Glomerular endothelial cell (primary cell): ENCODE data around the gene PHAX. TPM values are rescaled to one million over a fixed set of nuclear protein-coding genes. Genes with fewer than 3 reads are reported as not detected.
"Not testable (repeated sequence)": the region's sequence is repeated elsewhere in the genome, so short reads cannot be mapped to it uniquely, and the experiment has no call there.

Experiments used
- DNase-seq: peaks from one replicate; pipeline ENCODE4 v3.0.0-alpha.2; 2011; ENCODE audit warnings: low read depth, low spot score; ENCODE audit errors: extremely low read depth
- total RNA-seq: library from RNA; depleted of rRNA; stranded (reverse); fragments of >200 nt; gene quantifications from 2 replicates; pipeline ENCODE4 v1.2.3, GENCODE V29; 2015

PHAX gene
- total RNA-seq, 1 donor from 2014 or later = 43.6 TPM

DNA sequence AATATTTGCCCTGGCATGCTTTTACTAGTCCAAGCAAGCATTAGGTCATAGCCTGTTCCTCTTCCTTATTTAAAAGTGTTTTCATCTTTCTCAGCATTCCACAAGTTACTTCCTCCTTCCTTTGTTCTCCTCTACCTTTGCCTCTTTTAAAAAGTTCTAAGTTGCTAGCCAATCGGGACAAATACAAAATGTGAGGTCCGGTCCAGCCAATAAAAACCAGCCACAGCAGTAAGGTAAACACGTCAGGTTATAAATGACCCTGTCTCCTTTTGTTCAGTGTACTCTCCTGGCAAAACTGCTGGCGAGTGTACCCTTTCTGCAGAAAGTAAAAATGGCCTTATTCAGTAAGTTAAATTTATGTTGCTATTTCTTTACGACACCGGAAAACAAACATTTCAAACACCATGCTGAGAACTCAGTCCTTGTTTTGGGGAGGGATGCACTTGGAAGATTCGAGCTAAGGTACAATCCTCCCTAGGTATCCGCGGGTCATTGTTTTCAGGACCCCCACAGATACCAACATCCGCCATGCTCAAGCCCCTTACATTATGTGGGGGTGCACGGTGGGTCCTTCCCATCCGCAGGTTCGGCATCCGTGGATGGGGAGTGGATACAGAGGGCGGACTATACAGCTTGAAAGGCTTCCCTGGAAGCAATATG, 646 bp upstream of the PHAX start:
- DNase-seq = not testable (repeated sequence)

DNA sequence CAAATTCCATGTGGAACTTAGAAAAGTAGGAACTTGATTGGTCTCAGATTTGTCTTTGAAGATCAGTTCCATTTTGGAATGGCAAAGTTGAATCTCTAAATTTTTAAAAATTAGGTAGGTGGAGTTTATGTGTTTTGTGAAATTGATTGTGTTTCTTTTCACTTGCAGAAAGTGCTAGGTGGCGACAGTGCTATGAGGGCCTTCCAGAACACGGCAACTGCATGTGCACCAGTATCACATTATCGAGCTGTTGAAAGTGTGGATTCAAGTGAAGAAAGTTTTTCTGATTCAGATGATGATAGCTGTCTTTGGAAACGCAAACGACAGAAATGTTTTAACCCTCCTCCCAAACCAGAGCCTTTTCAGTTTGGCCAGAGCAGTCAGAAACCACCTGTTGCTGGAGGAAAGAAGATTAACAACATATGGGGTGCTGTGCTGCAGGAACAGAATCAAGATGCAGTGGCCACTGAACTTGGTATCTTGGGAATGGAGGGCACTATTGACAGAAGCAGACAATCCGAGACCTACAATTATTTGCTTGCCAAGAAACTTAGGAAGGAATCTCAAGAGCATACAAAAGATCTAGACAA, 2.8 kb downstream of the PHAX start:
- no peak for DNase-seq

- DNase-seq = no peak
These were observed 4.8 kb downstream of the PHAX start for GRCh38 chr5:126605525-126605924.

DNA sequence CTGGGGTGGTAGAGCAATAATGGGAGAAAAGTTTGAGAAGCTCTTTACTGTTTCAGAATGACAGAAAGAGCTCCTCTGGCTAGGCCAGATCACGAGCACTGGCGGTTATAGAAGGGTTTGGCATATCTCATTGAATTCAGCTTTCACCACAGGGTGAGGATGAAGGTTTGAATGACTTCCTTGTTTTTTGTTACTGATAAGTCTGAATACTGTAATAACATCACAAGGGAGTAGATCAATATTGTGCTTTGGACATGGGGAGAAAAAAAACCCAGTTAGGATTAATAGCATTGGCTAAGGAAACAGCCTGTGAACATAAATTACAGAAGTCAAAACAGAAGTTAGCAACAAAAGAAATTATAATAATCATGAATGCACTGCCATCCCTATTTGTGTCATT, 9.4 kb downstream of the PHAX start:
- no peak for DNase-seq

DNA sequence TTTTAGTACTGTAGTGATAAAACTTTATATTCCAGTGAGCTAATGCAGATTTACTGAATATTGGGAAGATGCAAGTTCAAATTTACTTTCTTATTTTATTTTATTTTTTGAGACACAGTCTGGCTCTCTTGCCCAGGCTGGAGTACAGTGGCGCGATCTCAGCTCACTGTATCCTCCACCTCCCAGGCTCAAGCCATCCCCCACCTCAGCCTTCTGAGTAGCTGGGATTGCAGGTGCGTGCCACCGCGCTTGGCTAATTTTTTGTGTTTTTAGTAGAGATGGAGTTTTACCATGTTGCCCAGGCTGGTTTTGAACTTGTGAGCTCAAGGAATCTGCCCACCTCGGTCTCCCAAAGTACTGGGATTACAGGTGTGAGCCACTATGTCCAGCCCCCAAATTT, 9.9 kb downstream of the PHAX start:
- DNase-seq = no peak

DNA sequence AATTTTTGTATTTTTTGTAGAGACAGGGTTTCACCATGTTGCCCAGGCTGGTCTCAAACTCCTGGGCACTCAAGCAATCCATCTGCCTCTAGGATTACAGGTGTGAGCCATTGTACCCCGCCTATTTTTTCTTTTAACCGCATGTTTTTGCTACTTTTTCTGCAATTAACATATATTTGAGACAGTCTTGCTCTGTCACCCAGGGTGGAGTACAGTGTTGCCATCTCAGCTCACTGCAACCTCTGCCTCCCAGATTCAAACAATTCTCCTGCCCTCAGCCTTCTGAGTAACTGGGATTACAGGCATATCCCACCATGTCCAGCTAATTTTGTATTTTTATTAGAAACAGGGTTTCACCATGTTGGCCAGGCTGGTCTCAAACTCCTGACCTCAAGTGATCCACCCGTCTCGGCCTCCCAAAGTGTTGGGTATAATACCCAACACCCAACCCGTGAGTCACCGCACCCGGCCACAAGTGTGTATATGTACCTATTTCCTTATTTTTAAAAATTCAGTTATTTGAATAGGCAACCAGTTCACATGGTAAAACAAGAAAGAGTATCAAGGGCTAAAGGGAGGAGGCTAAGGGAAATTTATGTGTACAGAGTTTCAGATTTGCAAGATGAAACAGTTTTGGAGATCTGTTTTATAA, 13.3 kb downstream of the PHAX start:
- no peak for DNase-seq

DNA sequence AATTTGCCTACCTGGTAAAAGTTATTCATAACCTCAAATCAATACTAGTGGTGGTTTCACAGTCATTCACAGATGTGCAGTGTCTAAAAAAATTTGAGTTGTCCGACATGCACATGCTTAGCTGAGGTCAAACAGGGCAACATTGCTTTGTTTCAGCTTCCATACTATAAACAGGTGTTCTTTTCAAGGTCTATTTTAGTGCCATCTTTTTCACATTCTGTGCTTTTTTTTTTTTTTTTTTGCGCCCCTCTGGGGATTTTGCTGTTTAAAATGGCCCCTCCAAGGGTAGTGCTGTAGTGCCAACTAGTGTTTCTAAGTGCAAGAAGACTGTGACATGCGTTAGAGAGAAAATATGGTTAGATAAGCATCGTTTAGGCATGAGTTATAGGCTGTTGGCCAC, 14.5 kb downstream of the PHAX start:
- DNase-seq = no peak

DNA sequence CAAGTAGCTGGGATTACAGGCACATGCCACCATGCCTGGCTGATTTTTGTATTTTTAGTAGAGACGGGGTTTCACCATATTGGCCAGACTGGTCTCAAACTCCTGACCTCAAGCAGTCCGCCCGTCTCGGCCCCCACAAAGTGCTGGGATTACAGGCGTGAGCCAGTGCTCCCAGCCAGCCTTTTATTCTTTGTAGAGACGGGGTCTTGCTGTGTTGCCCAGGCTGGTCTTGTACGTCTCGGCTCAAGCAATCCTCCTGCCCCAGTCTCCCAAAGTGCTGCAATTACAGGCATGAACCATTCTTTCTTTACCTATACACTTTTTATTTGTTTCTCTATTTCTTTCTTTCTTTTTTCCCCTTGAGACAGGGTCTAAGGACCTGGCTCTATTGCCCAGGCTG, 16.9 kb downstream of the PHAX start:
- DNase-seq = not testable (repeated sequence)

DNA sequence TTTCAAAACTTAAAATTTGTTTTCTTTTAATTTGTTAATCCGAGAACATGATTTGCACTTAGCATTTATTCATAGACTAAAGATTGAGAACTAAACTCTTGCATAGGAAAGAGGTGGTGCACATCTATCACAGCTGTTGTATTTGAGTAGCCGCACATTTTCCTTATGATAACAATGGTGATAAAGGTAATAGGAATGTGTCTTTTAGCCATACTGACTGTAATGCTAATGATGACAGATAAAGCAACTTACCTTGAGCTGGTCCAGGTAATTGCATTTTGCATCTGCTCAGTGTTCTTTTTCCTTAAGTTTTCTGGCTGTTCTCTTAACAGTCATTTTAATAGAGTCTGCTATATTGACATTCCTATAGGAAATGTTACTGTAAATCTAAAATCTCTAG, 19.0 kb downstream of the PHAX start:
- DNase-seq = no peak

DNA sequence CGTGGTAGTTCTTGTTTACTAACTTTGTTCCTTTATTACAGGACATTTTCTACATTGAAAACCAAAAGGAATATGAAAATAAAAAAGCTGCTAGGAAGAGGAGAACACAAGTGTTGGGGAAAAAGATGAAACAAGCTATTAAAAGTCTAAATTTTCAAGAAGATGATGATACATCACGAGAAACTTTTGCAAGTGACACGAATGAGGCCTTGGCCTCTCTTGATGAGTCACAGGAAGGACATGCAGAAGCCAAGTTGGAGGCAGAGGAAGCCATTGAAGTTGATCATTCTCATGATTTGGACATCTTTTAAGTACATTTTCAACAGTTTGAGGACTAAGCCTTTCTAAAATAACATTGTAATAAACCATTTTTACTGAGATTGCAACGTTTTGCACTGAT, 23.8 kb downstream of the PHAX start:
- DNase-seq = no peak

DNA sequence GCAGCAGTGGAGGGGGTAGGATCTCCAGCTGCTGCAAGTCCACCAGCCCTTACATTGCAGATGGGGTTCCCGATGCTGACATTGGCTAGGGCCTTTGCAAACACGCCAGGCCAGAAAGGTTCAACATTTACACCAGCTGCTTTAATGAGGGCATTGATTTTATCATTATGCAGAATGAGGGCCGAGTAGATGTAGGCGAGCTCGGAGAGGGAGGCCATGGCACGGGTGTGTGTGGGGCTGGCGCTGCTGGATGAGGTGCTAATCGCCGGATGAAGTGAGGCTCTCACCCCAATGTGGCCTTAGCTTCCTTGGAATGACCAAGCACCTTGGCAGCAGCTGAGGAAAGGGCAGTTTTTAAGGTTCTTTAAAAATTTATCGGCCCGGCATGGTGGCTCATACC, 27.4 kb downstream of the PHAX start:
- DNase-seq = no peak

DNA sequence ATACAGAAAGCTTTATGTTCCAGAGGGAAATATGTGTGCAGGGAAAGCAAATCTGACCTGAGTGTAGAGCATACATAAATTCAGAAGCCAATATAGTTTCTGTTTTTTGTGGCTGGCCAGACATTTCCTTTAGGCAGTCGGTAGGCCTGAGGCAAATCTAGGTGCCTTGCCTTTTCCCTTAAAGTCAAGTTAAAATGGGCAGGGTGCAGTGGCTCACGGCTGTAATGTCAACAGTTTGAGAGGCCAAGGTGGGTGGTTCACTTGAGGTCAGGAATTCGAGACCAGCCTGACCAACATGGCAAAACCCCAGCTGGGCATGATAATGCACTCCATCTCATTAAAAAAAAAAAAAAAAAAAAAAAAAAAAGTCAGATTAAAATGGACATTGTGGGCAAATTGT, 31.2 kb downstream of the PHAX start:
- no peak for DNase-seq

GRCh38 chr5:126633552-126633951, 32.8 kb downstream of the PHAX start:
- no peak for DNase-seq

DNA sequence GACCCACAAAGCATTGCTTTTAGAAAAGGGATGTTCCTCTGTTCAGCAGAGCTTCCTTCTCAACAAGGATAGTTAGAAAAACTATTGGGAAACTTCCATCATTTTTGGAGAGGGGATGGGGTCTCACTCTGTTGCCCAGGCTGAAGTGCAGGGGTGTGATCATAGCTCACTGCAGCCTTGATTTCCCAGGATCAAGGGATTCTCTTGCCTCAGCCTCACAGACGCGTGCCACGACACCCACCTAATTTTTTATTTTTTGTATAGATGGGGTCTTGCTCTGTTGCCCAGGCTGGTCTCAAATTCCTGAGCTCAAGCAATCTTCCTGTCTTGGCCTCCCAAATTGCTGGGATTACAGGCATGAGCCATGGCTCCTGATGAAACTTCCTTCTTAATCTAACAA, 34.8 kb downstream of the PHAX start:
- DNase-seq = no peak

DNA sequence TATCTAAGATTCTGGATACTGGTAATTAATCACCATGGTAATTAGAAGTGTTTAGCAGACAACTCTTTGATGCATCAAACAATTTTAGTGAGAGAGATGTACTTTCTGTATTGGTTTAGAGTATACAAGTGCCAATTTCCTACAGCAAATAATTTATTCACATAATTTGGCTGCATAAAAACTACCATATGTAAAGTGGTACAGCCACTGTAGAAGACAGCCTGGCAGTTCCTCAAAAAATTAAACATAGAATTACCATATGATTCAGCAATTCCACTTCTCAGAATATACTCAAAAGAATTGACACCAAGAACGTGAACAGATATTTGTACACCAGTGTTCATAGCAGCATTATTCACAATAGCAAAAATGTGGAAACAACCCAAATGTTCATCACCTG, 36.2 kb downstream of the PHAX start:
- no peak for DNase-seq

DNA sequence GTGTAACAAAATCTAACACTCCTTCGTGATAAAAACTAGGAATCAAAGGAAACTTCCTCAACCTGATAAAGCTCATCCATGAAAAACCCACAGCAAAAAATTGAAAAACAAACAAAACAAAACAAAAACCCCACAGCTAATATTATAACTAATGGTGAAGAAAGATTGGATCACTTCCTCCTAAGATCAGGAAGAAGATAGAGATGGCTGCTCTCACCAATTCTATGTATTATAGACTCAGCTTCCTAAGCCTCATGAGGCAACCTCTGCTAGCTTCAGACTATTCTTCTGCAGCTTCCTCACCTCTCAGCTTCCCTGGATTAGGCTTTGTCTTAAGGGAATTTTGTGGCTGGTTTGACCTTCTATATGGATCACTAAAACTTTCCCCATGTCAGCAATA, 40.1 kb downstream of the PHAX start:
- no peak for DNase-seq

- no peak for DNase-seq
These were observed 40.6 kb downstream of the PHAX start for GRCh38 chr5:126641387-126641786.

DNA sequence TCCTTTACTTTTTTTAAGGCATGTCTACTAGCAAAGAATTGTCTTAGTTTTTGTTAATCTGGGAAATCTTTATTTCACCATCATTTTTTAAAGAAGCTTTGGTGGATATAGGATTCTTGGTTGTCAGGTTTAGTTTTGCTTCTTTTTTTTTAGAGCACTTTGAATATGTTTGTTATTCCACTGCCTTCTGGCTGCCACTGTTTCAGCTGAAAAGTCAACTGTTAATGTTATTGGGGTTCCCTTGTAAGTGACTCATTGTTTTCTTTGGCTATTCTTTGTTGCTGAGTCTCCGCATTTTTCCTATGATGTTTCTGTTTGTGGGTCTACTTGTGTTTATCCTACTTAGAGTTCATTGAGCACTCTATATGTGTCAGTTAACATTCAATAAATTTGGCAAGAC, 44.4 kb downstream of the PHAX start:
- DNase-seq = no peak

DNA sequence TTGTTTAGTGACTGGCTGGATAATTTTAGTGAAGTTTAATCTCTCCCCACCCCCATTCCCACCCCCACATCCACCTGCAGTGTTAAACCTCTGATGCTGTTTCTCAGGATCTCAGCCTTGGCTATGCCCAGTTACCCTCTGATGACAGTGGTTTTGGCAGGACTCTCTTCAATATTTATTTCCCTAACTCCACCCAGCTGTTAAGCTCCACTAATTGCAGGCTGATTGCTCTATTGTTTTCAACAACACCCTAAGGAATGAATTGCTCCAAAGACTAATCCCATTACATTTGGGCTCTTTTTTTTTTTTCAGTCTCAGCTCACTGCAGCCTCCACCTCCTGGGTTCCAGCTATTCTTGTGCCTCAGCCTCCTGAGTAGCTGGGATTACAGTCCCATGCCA, 46.3 kb downstream of the PHAX start:
- DNase-seq = no peak

GRCh38 chr5:126648471-126648870, 47.7 kb downstream of the PHAX start:
- no peak for DNase-seq

GRCh38 chr5:126649057-126649456, 48.3 kb downstream of the PHAX start:
- not testable (repeated sequence) for DNase-seq

DNA sequence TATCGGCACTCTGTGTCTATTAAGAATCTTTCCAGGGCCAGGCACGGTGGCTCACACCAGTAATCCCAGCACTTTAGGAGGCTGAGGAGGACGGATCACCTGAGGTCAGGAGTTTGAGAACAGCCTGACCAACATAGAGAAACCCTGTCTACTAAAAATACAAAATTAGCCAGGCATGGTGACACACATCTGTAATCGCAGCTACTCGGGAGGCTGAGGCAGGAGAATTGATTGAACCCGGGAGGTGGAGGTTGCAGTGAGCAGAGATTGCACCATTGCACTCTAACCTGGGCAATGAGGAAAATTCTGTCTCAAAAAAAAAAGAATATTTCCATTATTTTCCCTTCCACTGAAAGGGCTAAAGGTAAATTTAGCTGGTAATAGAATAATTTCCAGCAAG, 49.0 kb downstream of the PHAX start:
- not testable (repeated sequence) for DNase-seq
